ENCODE measurements around the gene CHST4.
"Not testable (repeated sequence)": the region's sequence is repeated elsewhere in the genome, so short reads cannot be mapped to it uniquely, and the experiment has no call there.

Gene CHST4

DNA sequence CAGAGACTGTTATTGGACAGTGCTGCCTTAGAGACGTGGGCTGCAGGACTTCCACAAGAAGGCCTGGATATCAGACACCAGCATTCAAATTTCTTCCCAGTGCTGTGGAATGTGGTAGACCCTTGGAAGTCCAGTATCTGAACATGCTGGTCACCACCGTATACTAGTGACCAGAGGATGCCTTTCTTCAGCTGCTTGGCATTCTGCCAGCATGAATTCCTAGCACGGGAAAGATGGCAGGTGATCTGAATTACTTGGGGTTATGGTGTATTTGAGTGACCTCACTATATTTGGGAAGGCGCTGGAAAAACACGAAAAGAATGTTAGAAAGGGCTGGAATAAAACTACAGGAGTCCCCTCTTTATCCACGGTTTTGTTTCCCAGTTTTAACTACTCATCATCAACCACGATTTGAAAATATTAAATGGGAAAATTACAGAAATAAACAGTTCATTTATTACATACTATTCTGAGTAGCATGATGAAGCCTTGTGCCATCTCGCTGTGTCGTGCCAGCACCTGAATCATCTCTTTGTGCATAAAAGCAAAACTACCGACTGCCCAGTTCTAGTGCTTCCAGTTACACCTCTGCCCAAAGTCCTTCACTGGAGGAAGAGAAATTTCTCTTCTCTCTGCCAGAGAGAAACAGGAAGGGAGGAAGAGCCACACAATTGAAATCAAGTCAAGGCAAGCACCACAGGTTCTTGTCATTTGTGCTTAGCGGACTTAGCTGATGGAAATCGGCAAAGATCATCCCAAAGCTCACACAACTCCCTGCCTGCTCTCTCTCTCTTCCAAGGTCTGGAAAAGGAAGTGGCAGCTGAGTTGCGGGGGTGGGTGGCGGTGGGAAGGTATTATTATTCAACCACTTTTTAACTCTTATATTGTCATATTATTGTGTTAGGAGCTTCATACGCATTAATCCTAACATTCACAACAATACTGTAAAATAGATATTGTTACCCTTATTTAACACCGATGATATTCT is 1.4 kb upstream of the CHST4 start:
- no peak for DNase-seq

GRCh38 chr16:71528257-71528656 is 2.0 kb downstream of the CHST4 start:
- DNase-seq = no peak

- DNase-seq = no peak
These were observed 2.6 kb downstream of the CHST4 start for GRCh38 chr16:71528863-71529262.

DNA sequence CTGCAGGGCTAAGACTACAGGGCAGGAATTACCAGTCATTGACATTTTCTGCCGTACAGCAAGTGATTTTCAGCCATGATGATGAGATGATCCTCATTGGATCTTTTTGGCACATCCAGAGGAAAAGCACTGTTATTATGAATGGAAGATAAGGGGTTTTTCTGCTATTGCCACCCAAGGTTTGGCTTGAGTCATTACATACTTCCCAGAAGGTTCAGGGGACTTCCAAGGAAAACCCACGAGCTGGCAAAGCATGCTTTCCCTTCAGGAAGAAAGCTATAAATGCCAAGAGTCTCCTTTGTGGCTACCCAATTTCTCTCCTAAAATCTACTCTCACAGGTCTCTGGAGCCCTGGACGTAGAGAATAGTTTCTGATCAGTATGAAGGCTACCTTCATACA is 6.1 kb downstream of the CHST4 start:
- DNase-seq = no peak

- DNase-seq = no peak
These were observed 10.7 kb downstream of the CHST4 start for GRCh38 chr16:71536752-71537499.

GRCh38 chr16:71537643-71538042 is 11.4 kb downstream of the CHST4 start:
- DNase-seq = no peak

DNA sequence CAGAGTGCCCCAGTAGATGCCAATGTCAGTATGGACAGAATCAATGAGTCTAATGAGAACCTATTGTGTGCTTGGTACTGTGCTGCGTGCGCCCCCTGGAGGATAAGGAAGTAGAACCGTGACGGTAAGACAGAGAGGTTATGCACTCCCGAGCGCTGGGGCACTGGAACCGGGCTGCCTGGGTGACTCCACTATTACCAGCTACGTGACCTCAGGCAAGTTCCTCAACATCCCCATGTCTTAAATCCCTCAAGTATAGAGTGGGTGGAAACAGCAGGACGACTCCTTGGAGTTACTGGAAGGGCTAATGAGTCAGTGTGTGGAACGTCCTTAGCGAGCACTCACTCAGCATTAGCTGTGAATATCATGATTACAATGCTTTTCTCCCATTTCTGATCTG is 16.2 kb downstream of the CHST4 start:
- peak; percentile 20 for DNase-seq

GRCh38 chr16:71547168-71547567 is 20.9 kb downstream of the CHST4 start:
- no peak for DNase-seq

DNA sequence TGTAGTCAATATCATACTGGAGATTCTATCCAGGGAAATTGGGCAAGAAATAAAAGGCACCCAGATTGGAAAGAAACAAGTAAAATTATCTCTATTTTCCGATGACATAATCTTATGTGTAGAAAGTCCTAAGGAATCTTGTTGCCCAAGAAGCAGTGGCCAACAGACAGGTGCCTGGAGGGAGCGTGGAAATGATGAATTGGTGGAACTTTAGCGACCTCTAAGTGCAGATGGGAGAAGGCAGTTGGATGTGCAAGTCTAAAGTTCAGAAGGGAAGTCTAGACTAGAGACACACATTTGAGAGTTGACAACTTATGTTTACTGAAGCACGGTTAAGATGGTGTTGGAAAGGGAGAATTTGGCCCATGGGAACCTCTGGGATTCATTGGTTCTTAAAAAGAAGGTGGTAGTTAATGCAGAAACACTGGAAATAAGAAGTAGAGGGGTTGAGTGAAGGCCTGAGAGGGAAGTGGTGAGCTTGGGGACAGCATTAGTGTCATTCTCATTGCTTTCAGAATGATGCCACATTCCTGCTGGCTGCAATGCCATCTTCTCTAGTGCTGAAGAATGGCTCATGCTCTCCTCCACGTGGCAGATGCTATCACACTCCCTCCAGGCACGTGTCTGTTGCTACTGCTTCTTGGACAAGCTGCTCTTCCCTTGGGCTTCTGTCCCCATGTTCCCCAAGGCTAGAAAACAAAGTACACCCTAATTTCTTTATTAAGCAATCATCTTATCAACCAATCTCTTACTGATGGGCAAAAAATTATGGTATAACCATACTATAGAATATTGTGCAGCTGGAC is 26.7 kb downstream of the CHST4 start:
- no peak for DNase-seq

DNA sequence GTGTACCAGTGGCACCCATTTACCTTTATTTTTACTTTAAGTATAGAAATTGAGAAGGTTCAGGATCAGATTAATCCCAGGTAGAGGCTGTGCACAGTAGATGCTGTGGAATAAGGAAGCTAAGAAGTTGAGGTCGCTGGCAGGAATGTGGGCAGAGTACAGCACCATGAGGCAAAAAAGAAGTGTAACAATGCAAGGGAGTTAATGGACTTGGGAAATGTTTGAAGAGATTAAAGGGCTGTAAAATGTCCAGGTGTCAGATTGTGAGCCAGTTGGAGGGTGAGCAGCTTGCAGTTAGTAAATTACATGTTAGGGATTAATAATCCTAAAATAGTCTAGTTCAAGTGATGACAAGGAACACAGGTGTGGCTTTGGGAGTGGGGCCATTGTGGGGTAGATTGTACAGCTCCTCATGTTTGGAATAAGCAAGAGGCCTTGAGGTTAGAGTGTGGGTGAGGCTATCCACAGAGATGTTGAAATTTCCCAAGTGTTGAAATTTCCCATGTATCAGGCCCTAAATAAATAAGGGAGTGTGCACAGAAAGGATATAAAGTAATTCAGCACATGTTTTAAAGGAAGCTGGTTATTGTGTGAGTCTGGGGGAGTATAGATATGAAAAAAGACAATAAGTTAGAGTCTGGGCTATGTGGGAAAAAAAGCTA is 29.1 kb downstream of the CHST4 start:
- DNase-seq = no peak

DNA sequence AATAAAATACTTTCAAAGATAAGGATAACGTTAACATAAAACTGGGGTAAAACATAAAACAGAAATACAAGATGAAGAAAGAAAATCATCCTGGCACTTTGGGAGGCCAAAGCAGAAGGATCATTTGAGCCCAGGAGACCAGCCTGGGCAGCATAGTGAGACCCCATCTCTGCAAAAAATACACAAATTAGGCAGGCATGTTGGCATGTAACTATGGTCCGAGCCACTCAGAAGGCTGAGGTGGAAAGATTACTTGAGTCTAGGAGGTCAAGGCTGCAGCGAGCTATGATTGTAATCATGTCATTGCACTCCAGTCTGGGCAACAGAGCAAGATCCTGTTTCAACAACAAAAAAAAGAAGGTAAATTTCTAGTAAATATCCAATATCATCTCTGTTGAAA is 31.1 kb downstream of the CHST4 start:
- no peak for DNase-seq

DNA sequence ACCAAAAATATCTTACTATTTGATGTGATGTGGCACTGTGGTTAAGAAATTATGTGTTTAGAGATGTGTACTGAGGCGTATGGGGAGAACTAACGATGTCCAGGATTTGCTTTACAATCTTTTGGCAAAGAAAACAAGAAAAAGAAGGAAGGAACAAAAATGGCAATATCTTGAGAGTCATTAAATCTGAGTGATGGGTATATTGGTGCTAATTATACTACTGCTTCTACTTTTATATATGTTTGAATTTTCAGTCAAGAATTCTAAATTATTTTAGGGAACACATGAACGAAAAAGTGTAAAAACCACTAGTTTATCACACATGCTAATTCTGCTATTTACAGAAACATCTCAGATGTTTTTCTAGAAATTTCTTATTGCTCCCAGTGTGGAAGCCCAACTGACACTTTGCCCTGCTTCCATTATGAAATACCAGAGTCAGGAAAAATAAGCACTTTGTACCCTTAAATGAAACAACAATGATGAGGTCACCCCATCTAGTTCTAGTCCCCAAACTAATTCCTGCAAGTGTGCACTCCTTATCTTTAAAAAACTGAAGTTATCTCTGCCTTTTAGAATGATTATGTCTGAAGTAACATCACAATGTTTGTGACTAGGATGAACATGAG is 31.8 kb downstream of the CHST4 start:
- no peak for DNase-seq

DNA sequence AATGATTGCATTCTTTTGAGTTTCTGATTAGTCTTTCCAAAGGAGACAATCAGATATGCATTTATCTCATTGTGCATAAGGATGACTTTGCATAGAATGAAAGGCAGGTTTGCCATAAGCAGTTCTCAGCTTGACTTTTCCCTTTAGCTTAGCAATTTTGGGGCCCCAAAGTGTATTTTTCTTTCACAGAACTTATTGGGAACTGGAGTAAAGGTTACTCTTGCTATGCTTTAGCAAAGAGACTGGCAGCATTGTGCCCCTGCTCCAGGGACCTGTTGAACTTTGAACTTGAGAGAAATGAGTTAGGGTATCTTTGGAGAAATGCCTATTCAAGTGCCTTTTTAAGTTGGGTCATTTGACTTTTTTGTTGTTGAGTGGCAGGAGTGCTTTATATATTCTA is 33.6 kb downstream of the CHST4 start:
- DNase-seq = no peak

DNA sequence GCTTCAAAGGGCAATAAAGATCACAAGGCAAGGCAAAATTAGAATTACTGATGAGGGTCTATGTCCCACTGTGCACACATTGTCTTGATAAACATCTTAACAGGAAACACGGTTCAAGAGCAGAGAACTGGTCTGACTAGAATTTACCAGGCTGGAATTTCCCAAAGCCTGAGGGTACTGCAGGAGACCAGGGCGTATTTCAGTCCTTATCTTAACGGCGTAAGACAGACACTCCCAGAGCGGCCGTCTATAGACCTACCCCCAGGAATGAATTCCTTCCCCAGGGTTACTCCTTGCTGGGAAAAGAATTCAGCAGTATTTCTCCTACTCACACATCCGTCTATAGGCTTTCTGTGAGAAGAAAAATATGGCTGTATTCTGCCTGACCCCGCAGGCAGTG is 35.7 kb downstream of the CHST4 start:
- not testable (repeated sequence) for DNase-seq

GRCh38 chr16:71562552-71562951 is 36.3 kb downstream of the CHST4 start:
- no peak for DNase-seq

GRCh38 chr16:71564335-71564967 is 38.2 kb downstream of the CHST4 start:
- no peak for DNase-seq

GRCh38 chr16:71565812-71566700 is 39.8 kb downstream of the CHST4 start:
- DNase-seq = no peak

DNA sequence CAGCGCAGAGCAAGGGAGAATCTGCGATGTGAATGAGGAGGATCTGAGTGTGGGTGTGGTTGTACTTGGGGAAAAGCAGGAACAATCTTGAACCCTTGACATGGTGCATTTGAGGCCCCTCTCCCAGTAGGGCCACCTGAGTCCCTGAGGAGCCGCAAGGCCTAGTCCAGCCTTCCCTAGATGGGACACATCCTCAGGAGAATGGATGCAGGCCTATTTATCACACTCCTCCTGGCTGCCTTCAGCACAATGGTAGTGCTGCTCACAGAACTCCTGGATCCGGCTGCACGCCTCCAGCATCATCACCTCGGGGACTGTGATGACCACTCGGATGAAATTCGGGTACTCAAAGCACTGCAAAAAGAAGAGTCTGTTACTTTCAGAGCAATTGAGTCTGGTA is 41.7 kb downstream of the CHST4 start:
- DNase-seq = no peak

DNA sequence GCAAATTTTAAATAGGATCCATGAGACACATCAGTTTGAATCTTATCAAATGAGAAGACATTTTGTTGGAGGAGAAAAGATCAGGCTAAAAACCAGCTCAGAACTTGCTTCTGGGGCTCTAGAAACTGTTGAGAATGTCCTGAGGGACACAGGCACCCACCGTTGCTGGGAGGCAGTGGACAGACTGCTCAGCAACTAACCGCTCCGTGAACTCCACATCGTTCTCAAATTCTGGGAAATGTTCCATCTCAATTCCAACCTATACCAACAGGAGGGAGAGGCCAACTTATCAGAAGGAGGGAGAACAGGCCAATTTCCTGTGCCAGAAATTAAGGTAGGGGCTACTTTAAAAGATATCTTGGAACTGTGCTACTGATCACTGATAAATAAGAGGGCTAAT is 42.3 kb downstream of the CHST4 start:
- DNase-seq = no peak

DNA sequence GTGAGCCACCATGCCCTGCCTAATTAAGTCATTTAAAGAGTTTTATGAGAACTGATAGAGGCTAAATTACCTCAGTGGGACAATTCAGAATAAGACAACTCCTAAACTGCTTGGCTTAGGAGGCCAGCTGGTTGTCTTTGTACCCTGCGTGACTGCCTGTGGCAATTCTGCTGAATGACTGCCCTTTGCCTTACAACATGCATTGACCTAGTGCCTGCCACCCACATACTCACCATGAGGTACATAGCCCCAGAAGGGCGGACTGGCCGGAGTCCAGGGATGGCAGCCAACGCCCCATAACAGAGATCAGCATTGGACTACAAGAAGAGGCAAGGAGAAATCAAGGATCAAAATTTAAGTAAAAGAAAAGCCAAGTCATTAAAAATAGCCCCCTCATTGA is 43.4 kb downstream of the CHST4 start:
- DNase-seq = no peak

GRCh38 chr16:71570144-71570543 is 43.9 kb downstream of the CHST4 start:
- no peak for DNase-seq
